ENCODE measurements around the gene ZBTB21. TPM values are rescaled to one million over a fixed set of nuclear protein-coding genes. Genes with fewer than 3 reads are reported as not detected.

ZBTB21 gene
- total RNA-seq, 2 donors from 2014 or later = 17.3 to 23.1 TPM

- 83 to 89% methylated on average over 2 to 4 of the region's 4 CpGs for WGBS, 2 experiments (ENCODE audit: insufficient coverage in 1 of 2, insufficient read length in 1 of 2)
- Histone ChIP-seq H3K27ac (ENCODE audit: low read depth, low read length) (no peak overlapping the region), H3K4me3 (ENCODE audit: low read length) (no peak overlapping the region), H3K27me3 (ENCODE audit: control insufficient read depth, insufficient read depth, low read length, poor library complexity, severe bottlenecking) (no peaks in the 10 kb centered on the region), H3K9ac (ENCODE audit: extremely low read depth, low read length, poor library complexity, severe bottlenecking) (no peak overlapping the region), H3K4me1 (ENCODE audit: control insufficient read depth, insufficient read depth, low read length) (peaks cover 6% of the 10 kb centered on the region), H3K36me3 (ENCODE audit: control insufficient read depth, insufficient read depth, low read length) (no peaks in the 10 kb centered on the region), H3K9me3 (ENCODE audit: control insufficient read depth, low read length) (no peaks in the 10 kb centered on the region)
- no peaks in the 10 kb centered on the region for H3K9me3 Mint-ChIP-seq
- H3K36me3 Mint-ChIP-seq (ENCODE audit: low read depth) = no peaks in the 10 kb centered on the region
- no peak for DNase-seq
- no peaks in the 10 kb centered on the region for H3K27me3 Mint-ChIP-seq (ENCODE audit: insufficient read depth)
- H3K4me1 Mint-ChIP-seq = peaks cover 7% of the 10 kb centered on the region
- no peak overlapping the region for H3K27ac Mint-ChIP-seq
- H3K4me3 Mint-ChIP-seq = no peak overlapping the region
- TF ChIP-seq CTCF (conservative IDR thresholded peaks at IDR 0.05) = no peak
Observed at GRCh38 chr21:42030311-42030710, 20.2 kb upstream of the ZBTB21 start.

GRCh38 chr21:42028766-42029425, 18.7 kb upstream of the ZBTB21 start:
- Histone ChIP-seq H3K36me3 (ENCODE audit: control insufficient read depth, insufficient read depth, low read length) (no peaks in the 10 kb centered on the region), H3K4me1 (ENCODE audit: control insufficient read depth, insufficient read depth, low read length) (peaks cover 6% of the 10 kb centered on the region), H3K9me3 (ENCODE audit: control insufficient read depth, low read length) (no peaks in the 10 kb centered on the region), H3K9ac (ENCODE audit: extremely low read depth, low read length, poor library complexity, severe bottlenecking) (no peak overlapping the region), H3K4me3 (ENCODE audit: low read length) (no peak overlapping the region), H3K27ac (ENCODE audit: low read depth, low read length) (no peak overlapping the region), H3K27me3 (ENCODE audit: control insufficient read depth, insufficient read depth, low read length, poor library complexity, severe bottlenecking) (no peaks in the 10 kb centered on the region)
- no peak for DNase-seq
- Mint-ChIP-seq H3K4me3 (no peak overlapping the region), H3K4me1 (peaks cover 7% of the 10 kb centered on the region), H3K36me3 (ENCODE audit: low read depth) (no peaks in the 10 kb centered on the region), H3K27me3 (ENCODE audit: insufficient read depth) (peaks cover 1% of the 10 kb centered on the region), H3K9me3 (no peaks in the 10 kb centered on the region), H3K27ac (no peak overlapping the region)
- WGBS, 2 experiments (ENCODE audit: insufficient coverage in 1 of 2, insufficient read length in 1 of 2) = 91 to 93% methylated on average over 7 to 9 of the region's 9 CpGs
- TF ChIP-seq CTCF (conservative IDR thresholded peaks at IDR 0.05) = no peak

GRCh38 chr21:42027822-42028765, 17.9 kb upstream of the ZBTB21 start:
- no peak for DNase-seq
- H3K27ac Mint-ChIP-seq = no peak overlapping the region
- 95 to 97% methylated on average over 18 to 26 of the region's 26 CpGs for WGBS, 2 experiments (ENCODE audit: insufficient coverage in 1 of 2, insufficient read length in 1 of 2)
- H3K9me3 Mint-ChIP-seq = no peaks in the 10 kb centered on the region
- peaks cover 6% of the 10 kb centered on the region for H3K4me1 ChIP-seq (ENCODE audit: control insufficient read depth, insufficient read depth, low read length)
- peaks cover 7% of the 10 kb centered on the region for H3K4me1 Mint-ChIP-seq
- H3K4me3 Mint-ChIP-seq = no peak overlapping the region
- H3K9me3 ChIP-seq (ENCODE audit: control insufficient read depth, low read length) = no peaks in the 10 kb centered on the region
- peaks cover 1% of the 10 kb centered on the region for H3K27me3 Mint-ChIP-seq (ENCODE audit: insufficient read depth)
- H3K9ac ChIP-seq (ENCODE audit: extremely low read depth, low read length, poor library complexity, severe bottlenecking) = no peak overlapping the region
- TF ChIP-seq CTCF (conservative IDR thresholded peaks at IDR 0.05) = no peak
- no peaks in the 10 kb centered on the region for H3K27me3 ChIP-seq (ENCODE audit: control insufficient read depth, insufficient read depth, low read length, poor library complexity, severe bottlenecking)
- H3K27ac ChIP-seq (ENCODE audit: low read depth, low read length) = no peak overlapping the region
- H3K4me3 ChIP-seq (ENCODE audit: low read length) = no peak overlapping the region
- H3K36me3 ChIP-seq (ENCODE audit: control insufficient read depth, insufficient read depth, low read length) = no peaks in the 10 kb centered on the region
- no peaks in the 10 kb centered on the region for H3K36me3 Mint-ChIP-seq (ENCODE audit: low read depth)

Measured in endodermal cell (in vitro differentiated cells).